Measurements from ENCODE around the gene CYP2C18. TPM values are rescaled to one million over a fixed set of nuclear protein-coding genes. Genes with fewer than 3 reads are reported as not detected.
"Not testable (repeated sequence)": the region's sequence is repeated elsewhere in the genome, so short reads cannot be mapped to it uniquely, and the experiment has no call there.

CYP2C18 gene
- total RNA-seq, 2 donors from 2014 or later, result 5.6 to 6.8 TPM

DNA sequence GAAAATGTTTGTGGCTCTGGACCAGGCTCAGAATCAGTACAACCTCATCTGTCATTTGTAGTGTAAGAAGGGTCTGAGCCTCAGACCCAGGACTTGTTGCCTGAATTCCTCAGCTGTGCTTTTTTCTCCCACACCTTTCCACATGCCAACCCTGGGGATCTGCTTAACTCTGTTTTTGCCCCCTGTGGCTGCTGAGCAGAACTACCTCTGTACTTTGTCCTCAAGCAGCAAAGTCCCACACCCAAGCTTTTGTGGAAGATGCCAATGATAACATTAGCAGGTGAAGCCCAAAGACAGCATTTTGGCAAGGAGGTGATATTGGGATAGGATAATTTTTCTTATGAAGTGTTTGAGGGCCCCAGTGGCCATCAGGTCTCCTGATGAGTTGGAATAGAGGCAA is 5.8 kb upstream of the CYP2C18 start:
- H3K4me1 ChIP-seq, result peaks cover 5% of the 10 kb centered on the region
- no peaks in the 10 kb centered on the region for H3K27me3 ChIP-seq
- H3K27ac ChIP-seq, result peak overlapping the region; percentile 12
- DNase-seq, result peak; percentile 67
- H3K9me3 ChIP-seq, result no peaks in the 10 kb centered on the region
- H3K4me3 ChIP-seq, result no peak overlapping the region
- no peak overlapping the region for H3K9ac ChIP-seq (ENCODE audit: low read depth in 2 of 2, low read length in 2 of 2)
- intact Hi-C loops (cut with DNase I), result no loop called here
- H3K36me3 ChIP-seq, result no peaks in the 10 kb centered on the region
- TF ChIP-seq, protein P1, sequence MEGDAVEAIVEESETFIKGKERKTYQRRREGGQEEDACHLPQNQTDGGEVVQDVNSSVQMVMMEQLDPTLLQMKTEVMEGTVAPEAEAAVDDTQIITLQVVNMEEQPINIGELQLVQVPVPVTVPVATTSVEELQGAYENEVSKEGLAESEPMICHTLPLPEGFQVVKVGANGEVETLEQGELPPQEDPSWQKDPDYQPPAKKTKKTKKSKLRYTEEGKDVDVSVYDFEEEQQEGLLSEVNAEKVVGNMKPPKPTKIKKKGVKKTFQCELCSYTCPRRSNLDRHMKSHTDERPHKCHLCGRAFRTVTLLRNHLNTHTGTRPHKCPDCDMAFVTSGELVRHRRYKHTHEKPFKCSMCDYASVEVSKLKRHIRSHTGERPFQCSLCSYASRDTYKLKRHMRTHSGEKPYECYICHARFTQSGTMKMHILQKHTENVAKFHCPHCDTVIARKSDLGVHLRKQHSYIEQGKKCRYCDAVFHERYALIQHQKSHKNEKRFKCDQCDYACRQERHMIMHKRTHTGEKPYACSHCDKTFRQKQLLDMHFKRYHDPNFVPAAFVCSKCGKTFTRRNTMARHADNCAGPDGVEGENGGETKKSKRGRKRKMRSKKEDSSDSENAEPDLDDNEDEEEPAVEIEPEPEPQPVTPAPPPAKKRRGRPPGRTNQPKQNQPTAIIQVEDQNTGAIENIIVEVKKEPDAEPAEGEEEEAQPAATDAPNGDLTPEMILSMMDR (IDR thresholded peaks at IDR 0.05), result peak; percentile 26

DNA sequence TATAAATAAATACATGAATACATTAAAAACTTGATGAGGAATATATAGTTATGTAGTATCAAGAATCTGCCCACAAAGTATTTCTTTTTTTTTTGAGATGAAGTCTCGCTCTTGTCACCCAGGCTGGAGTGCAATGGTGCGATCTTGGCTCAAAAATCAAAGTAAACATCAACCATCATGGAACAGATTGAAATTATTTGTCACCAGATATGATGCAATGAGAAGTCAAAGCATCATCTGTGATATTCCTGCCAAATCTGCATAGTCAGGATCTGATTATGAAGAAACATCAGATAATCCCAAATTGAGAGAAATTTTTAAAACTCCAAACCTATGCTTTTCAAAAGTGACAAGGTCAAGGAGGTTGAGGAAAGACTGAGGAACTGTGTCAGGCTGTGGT is 5.1 kb upstream of the CYP2C18 start:
- H3K4me1 ChIP-seq, result peaks cover 8% of the 10 kb centered on the region
- H3K27me3 ChIP-seq, result no peaks in the 10 kb centered on the region
- TF ChIP-seq, protein P1 (IDR thresholded peaks at IDR 0.05), result no peak
- H3K4me3 ChIP-seq, result no peak overlapping the region
- no peaks in the 10 kb centered on the region for H3K36me3 ChIP-seq
- H3K27ac ChIP-seq, result no peak overlapping the region
- intact Hi-C loops (cut with DNase I), result no loop called here
- no peak overlapping the region for H3K9ac ChIP-seq (ENCODE audit: low read depth in 2 of 2, low read length in 2 of 2)
- no peaks in the 10 kb centered on the region for H3K9me3 ChIP-seq
- no peak for DNase-seq

DNA sequence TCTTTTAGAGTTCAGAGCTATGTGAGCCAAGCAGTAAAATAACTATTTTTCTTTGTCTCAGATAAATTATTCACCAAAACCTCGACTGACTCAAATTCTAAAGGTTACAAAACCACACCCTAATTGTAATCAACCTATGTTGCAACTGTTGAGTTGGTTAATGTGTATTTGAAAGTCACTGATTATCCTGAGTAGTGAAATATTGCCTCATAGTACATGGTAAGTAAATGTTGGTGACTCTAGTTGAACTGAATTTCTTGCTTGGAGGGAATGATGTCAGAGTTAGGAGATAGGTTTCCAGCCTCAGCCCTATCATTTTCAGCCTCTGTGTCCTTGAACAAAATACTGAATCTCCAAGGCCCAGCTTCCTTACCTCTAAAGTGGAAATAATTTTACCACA is 3.0 kb upstream of the CYP2C18 start:
- DNase-seq, result no peak
- H3K36me3 ChIP-seq, result no peaks in the 10 kb centered on the region
- no peaks in the 10 kb centered on the region for H3K27me3 ChIP-seq
- H3K4me1 ChIP-seq, result peaks cover 8% of the 10 kb centered on the region
- intact Hi-C loops (cut with DNase I), result no loop called here
- peak overlapping the region; percentile 63 for H3K27ac ChIP-seq
- no peaks in the 10 kb centered on the region for H3K9me3 ChIP-seq
- no peak overlapping the region for H3K4me3 ChIP-seq
- TF ChIP-seq, protein P1 (IDR thresholded peaks at IDR 0.05), result no peak
- no peak overlapping the region for H3K9ac ChIP-seq (ENCODE audit: low read depth in 2 of 2, low read length in 2 of 2)

DNA sequence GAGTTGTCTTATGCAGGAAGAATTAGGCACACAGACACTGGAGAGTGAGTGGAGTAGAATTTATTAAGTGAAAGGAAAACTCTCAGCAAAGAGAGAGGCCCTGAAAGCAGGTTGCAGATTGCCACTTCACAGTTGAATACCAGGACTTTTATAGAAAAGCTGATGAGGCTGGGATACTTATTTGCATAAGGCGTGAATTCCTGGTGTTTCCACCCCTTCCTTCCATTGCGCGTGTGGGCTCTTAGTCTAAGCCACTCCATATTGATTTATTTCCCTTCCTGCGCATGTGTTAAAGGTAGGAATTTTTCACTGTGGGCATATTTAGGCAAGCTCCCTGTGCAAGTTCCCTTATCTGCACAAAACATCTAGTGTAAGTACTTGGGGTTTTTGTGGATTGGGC is 893 bp upstream of the CYP2C18 start:
- H3K27ac ChIP-seq, result peak overlapping the region; percentile 63
- DNase-seq, result peak; percentile 38
- H3K27me3 ChIP-seq; H3K4me1 ChIP-seq; H3K4me3 ChIP-seq; H3K36me3 ChIP-seq; intact Hi-C loops (cut with DNase I); H3K9me3 ChIP-seq: not testable (repeated sequence)
- peak overlapping the region in 1 of 2 donors; percentile 23 for H3K9ac ChIP-seq (ENCODE audit: low read depth in 2 of 2, low read length in 2 of 2)

DNA sequence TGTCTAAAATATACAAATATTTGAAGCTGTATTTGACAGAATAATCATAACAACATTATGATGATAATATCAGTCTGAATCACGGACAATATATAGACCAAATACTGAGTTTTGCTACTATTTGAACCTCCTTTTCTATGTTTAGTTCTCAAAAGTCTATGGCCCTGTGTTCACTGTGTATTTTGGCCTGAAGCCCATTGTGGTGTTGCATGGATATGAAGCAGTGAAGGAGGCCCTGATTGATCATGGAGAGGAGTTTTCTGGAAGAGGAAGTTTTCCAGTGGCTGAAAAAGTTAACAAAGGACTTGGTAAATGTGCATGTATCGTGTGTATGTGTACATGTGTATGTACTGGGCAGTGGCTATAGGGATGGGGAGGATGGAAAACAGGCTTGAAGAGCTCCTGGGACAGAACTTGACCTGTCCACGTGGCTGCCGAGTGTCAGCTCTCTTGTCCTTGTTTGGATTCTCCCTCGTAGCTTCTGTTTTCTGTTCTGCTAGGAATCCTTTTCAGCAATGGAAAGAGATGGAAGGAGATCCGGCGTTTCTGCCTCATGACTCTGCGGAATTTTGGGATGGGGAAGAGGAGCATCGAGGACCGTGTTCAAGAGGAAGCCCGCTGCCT is 4.2 kb downstream of the CYP2C18 start:
- Histone ChIP-seq H3K27ac (no peak overlapping the region), H3K4me3 (no peak overlapping the region), H3K27me3 (no peaks in the 10 kb centered on the region), H3K9me3 (no peaks in the 10 kb centered on the region), H3K36me3 (no peaks in the 10 kb centered on the region), H3K4me1 (peaks cover 3% of the 10 kb centered on the region), H3K9ac (ENCODE audit: low read depth in 2 of 2, low read length in 2 of 2) (no peak overlapping the region)
- TF ChIP-seq, protein P1 (IDR thresholded peaks at IDR 0.05), result no peak
- intact Hi-C loops (cut with DNase I), result no loop called here
- no peak for DNase-seq

DNA sequence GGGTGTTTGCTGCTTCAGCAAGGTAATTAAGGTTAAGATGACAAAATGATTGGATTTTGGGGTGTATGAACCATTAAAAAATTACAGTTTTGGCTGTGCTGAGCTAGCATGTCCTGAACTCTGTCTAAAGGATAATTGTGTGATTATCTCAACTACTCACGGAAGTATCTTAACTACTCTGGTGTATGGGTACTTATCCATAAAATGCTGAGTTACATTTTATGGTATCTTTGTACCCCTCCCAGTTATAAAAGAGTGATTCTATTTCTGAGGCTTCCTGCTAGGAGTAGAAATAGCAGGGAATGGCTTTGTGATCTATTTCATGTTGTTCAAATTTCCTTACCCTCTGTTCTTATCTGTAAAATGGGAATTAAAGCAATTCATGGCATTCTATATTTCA is 22.6 kb downstream of the CYP2C18 start:
- no peak overlapping the region for H3K4me3 ChIP-seq
- no peaks in the 10 kb centered on the region for H3K9me3 ChIP-seq
- DNase-seq, result no peak
- H3K27me3 ChIP-seq, result no peaks in the 10 kb centered on the region
- H3K27ac ChIP-seq, result peak overlapping the region; percentile 48
- H3K9ac ChIP-seq (ENCODE audit: low read depth in 2 of 2, low read length in 2 of 2), result peak overlapping the region in 1 of 2 donors; percentile 27
- no peaks in the 10 kb centered on the region for H3K4me1 ChIP-seq
- intact Hi-C loops (cut with DNase I), result no loop called here
- TF ChIP-seq, protein P1 (IDR thresholded peaks at IDR 0.05), result no peak
- H3K36me3 ChIP-seq, result no peaks in the 10 kb centered on the region

Data from colonic mucosa (tissue), 4 donors.